SK-N-DZ (cell line): ENCODE results near the gene RAPH1.
"Not testable (repeated sequence)": the region's sequence is repeated elsewhere in the genome, so short reads cannot be mapped to it uniquely, and the experiment has no call there.

ENCODE experiments used
- DNase-seq: peaks from one replicate; pipeline ENCODE4 v3.0.0-alpha.2; 2015; ENCODE audit warnings: low spot score

Gene RAPH1

DNA sequence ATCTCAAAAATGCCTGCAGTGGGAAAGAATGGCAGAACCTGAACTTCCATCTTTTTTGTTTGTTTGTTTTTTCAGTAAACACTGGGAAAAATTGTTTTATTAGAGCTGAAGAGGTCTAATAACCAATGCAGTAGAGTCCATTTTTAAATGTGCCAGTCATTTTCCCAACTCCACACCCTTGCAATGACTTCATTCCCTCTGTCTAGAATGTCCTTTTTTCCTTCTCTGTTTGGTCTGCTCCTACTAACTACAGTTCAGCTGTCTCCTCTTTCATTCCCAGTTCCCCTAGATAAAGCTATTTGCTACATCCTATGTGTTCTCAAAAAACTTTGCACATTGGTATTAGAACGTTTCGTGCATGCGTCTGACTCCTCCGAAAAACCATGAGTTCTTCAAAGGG, 9.3 kb upstream of the RAPH1 start:
- no peak for DNase-seq

- DNase-seq = no peak
Measured at GRCh38 chr2:203543898-203544328, 8.8 kb upstream of the RAPH1 start.

GRCh38 chr2:203540598-203540997, 5.5 kb upstream of the RAPH1 start:
- DNase-seq = not testable (repeated sequence)

- not testable (repeated sequence) for DNase-seq
Measured at GRCh38 chr2:203538237-203538636, 3.1 kb upstream of the RAPH1 start.

DNA sequence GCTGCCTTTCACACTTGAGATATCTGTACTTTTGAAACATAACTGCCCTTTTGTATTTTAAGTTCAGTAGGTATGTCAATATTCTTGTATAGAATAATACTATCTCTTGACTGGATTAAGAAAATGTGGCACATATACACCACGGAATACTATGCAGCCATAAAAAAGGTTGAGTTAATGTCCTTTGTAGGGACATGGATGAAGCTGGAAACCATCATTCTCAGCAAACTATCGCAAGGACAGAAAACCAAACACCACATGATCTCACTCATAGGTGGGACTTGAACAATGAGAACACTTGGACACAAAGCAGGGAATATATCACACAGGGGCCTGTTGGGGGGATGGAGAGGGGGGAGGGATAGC, 1.5 kb upstream of the RAPH1 start:
- DNase-seq = not testable (repeated sequence)

- no peak for DNase-seq
Measured at GRCh38 chr2:203535784-203536585, 884 bp upstream of the RAPH1 start.

- DNase-seq = no peak
Measured at GRCh38 chr2:203534621-203535077, 452 bp downstream of the RAPH1 start.

DNA sequence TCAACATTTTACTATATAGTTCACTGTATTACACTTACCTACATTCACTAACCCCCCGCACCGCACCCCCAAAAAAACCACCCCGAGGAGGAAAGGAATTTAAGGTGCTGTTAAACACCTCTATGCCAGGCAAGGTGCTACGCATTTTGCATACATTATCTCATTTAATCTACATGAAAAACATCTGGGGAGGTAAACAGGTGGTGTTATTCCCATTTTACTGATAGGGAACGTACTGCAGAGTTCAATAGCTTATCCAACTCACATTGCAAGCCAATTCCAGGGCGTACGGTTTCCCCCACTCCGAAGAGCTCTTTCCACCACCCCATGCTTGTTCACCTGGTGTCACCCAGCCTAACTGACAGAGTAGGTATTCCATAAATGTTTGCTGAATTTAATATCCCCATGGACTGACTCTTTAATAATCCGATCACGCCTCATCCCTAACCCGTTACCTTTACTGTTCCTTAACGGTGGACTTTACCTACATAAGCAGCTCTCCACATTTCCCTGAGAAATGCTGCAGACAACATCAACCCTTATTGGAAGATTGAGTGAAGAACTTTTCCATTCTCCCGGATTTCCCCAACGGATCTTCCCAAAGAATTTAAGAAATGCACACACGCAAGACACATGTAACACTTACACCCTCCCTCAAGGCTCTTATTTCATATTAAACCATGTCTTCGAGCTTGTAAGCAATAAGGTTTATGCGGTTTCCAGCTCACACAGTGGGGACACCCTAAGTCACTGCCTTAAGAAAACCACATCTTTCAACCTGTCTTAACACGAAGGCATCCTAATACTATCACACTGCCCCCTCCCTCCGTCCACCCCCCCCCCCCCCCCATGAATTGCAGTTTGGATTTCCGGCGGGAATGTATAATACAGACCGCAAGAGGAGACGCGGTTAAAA, 1.2 kb downstream of the RAPH1 start:
- peak; percentile 19 for DNase-seq

DNA sequence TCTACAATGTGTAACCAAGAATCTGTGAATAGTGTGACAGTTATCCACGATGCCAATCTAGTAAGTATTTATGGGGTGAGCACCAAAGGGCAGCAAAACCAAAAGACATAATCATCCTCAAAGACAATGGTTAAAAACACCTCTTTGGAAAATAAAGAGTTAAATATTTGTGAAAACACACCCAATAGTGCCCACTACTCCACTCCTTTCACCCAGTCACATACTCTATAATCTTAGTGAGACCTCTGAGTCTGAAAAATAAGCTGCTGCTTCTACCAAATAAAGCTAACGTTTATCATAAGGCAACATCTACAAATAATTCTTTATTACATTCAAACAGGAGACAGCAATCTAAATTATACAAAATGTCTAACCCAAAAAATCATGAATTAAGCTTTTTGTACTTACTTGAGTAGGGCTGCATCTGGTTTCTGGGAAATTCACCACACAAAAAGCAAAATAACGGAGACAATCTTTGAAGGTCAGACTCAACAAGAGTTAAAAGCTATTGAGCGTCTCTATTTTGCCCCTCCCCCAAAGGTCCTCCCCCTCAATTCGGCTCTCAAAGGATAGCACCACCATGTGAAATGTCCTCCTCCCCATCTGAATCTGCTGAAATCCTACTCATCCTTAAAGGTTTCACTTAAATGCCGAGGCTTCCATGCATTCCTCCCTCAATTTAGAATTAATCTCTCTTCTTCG, 2.0 kb downstream of the RAPH1 start:
- peak; percentile 45 for DNase-seq

DNA sequence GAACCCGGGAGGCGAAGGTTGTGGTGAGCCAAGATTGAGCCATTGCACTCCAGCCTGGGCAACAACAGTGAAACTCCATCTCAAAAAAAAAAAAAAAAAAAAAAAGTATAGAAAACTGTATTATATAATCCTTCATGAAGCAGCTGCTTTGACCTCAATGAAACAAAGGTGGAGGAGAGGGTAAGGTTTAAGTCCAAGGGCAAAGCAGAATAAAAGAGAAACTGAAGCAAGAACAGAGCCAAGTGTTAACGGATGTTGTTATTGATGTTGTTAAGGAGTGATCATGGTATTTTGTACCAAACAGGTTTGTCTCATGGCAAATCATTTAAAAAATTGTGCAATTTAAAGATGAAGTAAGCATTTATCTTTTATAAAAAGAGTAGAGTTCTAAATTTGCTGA, 7.4 kb downstream of the RAPH1 start:
- no peak for DNase-seq

DNA sequence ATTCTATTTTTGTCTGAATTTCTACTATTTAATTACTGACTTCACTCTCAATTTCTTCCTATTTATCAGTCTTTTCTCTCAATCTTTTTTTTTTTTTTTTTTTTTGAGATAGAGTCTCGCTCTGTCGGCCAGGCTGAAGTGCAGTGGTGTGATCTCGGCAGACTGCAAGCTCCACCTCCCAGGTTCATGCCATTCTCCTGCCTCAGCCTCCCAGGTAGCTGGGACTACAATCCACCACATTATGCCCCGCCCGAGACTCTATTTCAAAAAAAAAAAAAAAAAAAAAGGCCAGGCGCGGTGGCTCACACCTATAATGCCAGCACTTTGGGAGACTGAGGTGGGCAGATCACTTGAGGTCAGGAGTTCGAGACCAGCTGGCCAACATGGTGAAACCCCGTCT, 21.8 kb downstream of the RAPH1 start:
- not testable (repeated sequence) for DNase-seq

GRCh38 chr2:203510941-203511305, 24.2 kb downstream of the RAPH1 start:
- no peak for DNase-seq

- DNase-seq = no peak
Measured at GRCh38 chr2:203510256-203510940, 24.7 kb downstream of the RAPH1 start.

DNA sequence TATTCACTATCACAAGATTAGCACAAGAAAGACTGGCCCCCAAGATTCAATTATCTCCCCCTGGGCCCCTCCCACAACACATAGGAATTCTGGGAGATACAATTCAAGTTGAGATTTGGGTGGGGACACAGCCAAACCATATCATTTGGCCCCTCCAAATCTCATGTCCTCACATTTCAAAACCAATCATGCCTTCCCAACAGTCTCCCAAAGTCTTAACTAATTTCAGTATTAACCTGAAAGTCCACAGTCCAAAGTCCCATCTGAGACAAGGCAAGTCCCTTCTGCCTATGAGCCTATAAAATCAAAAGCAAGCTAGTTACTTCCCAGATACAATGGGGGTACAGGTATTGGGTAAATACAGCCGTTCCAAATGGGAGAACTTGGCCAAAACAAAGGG, 31.6 kb downstream of the RAPH1 start:
- not testable (repeated sequence) for DNase-seq

DNA sequence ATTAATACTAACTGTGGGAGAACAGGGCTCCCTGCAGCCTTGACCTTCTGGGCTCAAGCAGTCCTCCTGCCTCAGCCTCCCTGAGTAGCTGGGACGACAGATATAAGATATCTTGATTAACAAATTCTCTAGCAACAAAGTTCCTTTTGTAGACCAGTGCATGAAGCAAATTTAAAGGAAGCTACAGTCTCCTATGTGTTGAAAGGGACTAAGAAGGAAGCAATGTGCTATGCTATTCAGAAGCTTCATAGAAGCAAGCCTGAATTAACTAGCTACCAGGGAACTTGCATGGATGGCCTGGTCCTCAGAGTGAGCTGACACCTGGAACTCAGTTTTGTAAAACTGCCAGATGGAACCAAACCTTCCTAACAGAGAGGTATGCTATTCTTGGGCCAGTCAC, 33.2 kb downstream of the RAPH1 start:
- no peak for DNase-seq

- no peak for DNase-seq
Measured at GRCh38 chr2:203500951-203501350, 34.1 kb downstream of the RAPH1 start.

DNA sequence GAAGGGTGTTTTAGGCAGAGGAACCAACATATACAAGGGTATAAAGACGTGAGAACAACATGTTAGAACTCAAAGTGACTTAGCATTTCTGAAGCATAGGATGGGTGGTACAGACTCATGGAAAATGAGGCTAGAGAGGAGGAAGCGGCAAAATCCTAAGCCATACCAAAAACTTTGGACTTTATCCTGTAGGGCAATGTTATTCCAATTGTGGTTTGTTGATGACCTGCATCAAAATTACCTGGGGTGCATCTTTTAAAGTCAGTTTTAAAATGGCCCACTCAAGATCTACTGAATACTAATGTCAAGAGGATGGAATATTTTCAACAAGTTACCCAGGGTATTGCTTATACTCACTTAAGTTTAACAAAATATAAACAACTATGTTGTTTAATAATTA, 34.8 kb downstream of the RAPH1 start:
- no peak for DNase-seq

- no peak for DNase-seq
Measured at GRCh38 chr2:203498161-203498560, 36.9 kb downstream of the RAPH1 start.

DNA sequence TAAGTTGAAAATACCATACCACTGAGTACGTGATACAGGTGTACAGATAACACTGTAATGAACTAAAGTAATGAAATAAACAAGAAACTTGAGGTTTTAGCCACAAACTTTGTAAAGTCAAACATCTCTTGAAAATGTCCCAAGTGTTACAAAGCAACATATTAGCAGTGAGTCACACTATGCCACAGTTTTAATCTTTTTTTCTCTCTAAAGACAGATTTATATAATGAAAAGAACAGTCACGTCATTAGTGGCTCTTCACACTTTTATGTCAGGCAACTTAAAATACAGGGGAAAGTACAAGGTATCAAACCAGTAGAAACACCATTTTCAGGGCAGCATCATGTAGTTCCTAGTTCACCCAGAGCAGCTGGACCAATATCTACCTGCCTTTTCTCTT, 42.1 kb downstream of the RAPH1 start:
- no peak for DNase-seq

- no peak for DNase-seq
Measured at GRCh38 chr2:203490391-203490790, 44.7 kb downstream of the RAPH1 start.

GRCh38 chr2:203489531-203489930, 45.6 kb downstream of the RAPH1 start:
- no peak for DNase-seq
